COLO829 (cell line): Measurements from ENCODE around the gene STK11.

Experiments used
- DNase-seq: peaks from one replicate; pipeline ENCODE4 v3.0.0; 2012; ENCODE audit warnings: low spot score

STK11 gene

GRCh38 chr19:1273263-1274041 is 67.9 kb downstream of the STK11 start:
- DNase-seq: no peak

GRCh38 chr19:1274081-1274851 is 68.7 kb downstream of the STK11 start:
- DNase-seq: no peak

GRCh38 chr19:1274852-1275259 is 69.3 kb downstream of the STK11 start:
- no peak for DNase-seq

- peak; percentile 95 for DNase-seq
Observed at GRCh38 chr19:1275260-1275975, 69.8 kb downstream of the STK11 start, which contains the start of gene FAM174C. FAM174C (plus strand) TSS chr19:1275530; CDS start chr19:1275550, 20 bp downstream.

- no peak for DNase-seq
Observed at GRCh38 chr19:1275976-1276627, 70.5 kb downstream of the STK11 start.

GRCh38 chr19:1276628-1277022 is 71.0 kb downstream of the STK11 start:
- no peak for DNase-seq

GRCh38 chr19:1277061-1277460 is 71.5 kb downstream of the STK11 start:
- no peak for DNase-seq
